Transverse colon (tissue), 4 donors: Measurements from ENCODE around the gene GLI1. TPM values are rescaled to one million over a fixed set of nuclear protein-coding genes. Genes with fewer than 3 reads are reported as not detected.
A peak's percentile ranks its signal among the peaks of the same experiment; 100 is the strongest.
"Not testable (repeated sequence)": the region's sequence is repeated elsewhere in the genome, so short reads cannot be mapped to it uniquely, and the experiment has no call there.

Experiments
- DNase-seq: peaks from one replicate; pipeline ENCODE4 v3.0.0-alpha.2; 2019
- H3K27ac ChIP-seq, 4 donors: fragments of 200-600 bp; sonication (generic); 2 replicates each; pipeline ENCODE4 v1.5.1; 2016 to 2018; ENCODE audit warnings: inconsistent platforms in 4 of 4
- H3K27me3 ChIP-seq: fragments of 200-600 bp; sonication (generic); 2 replicates; pipeline ENCODE4 v1.5.1; 2017; ENCODE audit warnings: inconsistent platforms
- H3K36me3 ChIP-seq, 4 donors: fragments of 200-600 bp; sonication (generic); 2 replicates each; pipeline ENCODE4 v1.5.1; 2017 to 2019; ENCODE audit warnings: inconsistent platforms in 4 of 4
- H3K4me1 ChIP-seq, 4 donors: fragments of 200-600 bp; sonication (generic); 2 replicates each; pipeline ENCODE4 v1.5.1; 2017 to 2020; ENCODE audit warnings: inconsistent platforms in 4 of 4
- H3K4me3 ChIP-seq, 4 donors: fragments of 200-600 bp; sonication (generic); 1 replicate in 1 of 4; 2 replicates in 3 of 4; pipeline versions ENCODE4 v1.5.1 to v1.6.1; 2017 to 2019; ENCODE audit warnings: inconsistent platforms in 4 of 4
- H3K9me3 ChIP-seq, 2 donors: fragments of 200-600 bp; sonication (generic); 2 replicates each; pipeline ENCODE4 v1.5.1; 2017 to 2019; ENCODE audit warnings: inconsistent platforms in 2 of 2
- CTCF ChIP-seq, 5 experiments: fragments of 200-600 bp in 3 of 5; fragments of 450-650 bp in 2 of 5; sonication (generic) in 3 of 5; IDR thresholded peaks; 1 replicate in 2 of 5; 2 replicates in 3 of 5; pipeline ENCODE4 v1.5.1; 2016 to 2017; ENCODE audit warnings: antibody characterized with exemption in 5 of 5, inconsistent platforms in 3 of 5, mild to moderate bottlenecking in 2 of 5, moderate library complexity in 1 of 5
- EP300 ChIP-seq: sonication (generic); formaldehyde crosslinking; IDR thresholded peaks from one replicate; pipeline ENCODE4 v1.6.1; 2017; ENCODE audit warnings: antibody characterized with exemption, low read depth
- POLR2A ChIP-seq: fragments of 450-650 bp; IDR thresholded peaks from one replicate; pipeline ENCODE4 v1.6.1; 2016; ENCODE audit warnings: antibody characterized with exemption, mild to moderate bottlenecking, moderate library complexity
- POLR2AphosphoS5 ChIP-seq, 3 donors: sonication (generic); formaldehyde crosslinking; IDR thresholded peaks; one replicate each; pipeline ENCODE4 v1.6.1; 2016; ENCODE audit warnings: antibody characterized with exemption in 3 of 3
- WGBS, 2 donors: methylation state at CpG; one replicate each; pipeline ENCODE4 v1.1.5; 2018; ENCODE audit warnings: low coverage in 1 of 2; 5-methylcytosine and 5-hydroxymethylcytosine counted together
- in situ Hi-C, 4 donors: fragments of 200-750 bp; cut with MboI; loops; one replicate each; pipeline versions ENCODE4 v1.15.0 to v1.15.1; 2017; ENCODE audit warnings: low sequenced_read_pairs in 3 of 4, low pct_ligation_motif_present in 1 of 4, low pct_unique_long_range_greater_than_20kb in 1 of 4
- intact Hi-C: fragments of 100-400 bp; cut with DNase I; formaldehyde crosslinking; loops from one replicate; pipeline ENCODE4 v1.15.1; 2023; ENCODE audit warnings: low total_unique reads
- total RNA-seq, 4 donors: library from RNA; depleted of rRNA; stranded (reverse); fragments of >200 nt; gene quantifications; one replicate each; pipeline ENCODE4 v1.1.0, GENCODE V29; 2016

Gene GLI1
- 1 to 10 TPM in 1 of 4 donors, under 1 TPM in 2, not detected in 1; 0.41 to 1.2 (median 0.79) TPM for total RNA-seq

- Histone ChIP-seq H3K27ac (peak within 1 kb of the TSS; percentile 84 to 88 (median 88)), H3K4me3 (peak within 1 kb of the TSS; percentile 27 to 84 (median 46)), H3K36me3 (no peaks in the 10 kb centered on the region), H3K9me3 (no peaks in the 10 kb centered on the region), H3K27me3 (peaks cover 20% of the 10 kb centered on the region), H3K4me1 (peaks cover 19 to 46% (median 31%) of the 10 kb centered on the region in 4 donors)
- intact Hi-C loops = no loop called here
- DNase-seq = no peak
- TF ChIP-seq POLR2AphosphoS5 (IDR thresholded peaks at IDR 0.05) (no peak), POLR2A (no peak), EP300 (no peak), CTCF (IDR thresholded peaks at IDR 0.05) (no peak)
- WGBS, 2 donors = 0 to 4% methylated on average over 11 to 32 of the region's 36 CpGs
- in situ Hi-C loops = no loop called here
These were observed at the start of gene GLI1 for GRCh38 chr12:57459750-57460467. Gene GLI1, plus strand, starts transcription at chr12:57459785. Its CDS starts 3,907 bp downstream, at chr12:57463692.

GRCh38 chr12:57410534-57410933 is 49.1 kb upstream of the GLI1 start:
- H3K4me1 ChIP-seq = no peaks in the 10 kb centered on the region
- no peak overlapping the region for H3K4me3 ChIP-seq
- intact Hi-C loops (no loop called here), in situ Hi-C loops (no loop called here)
- DNase-seq = no peak
- H3K27me3 ChIP-seq = no peaks in the 10 kb centered on the region
- no peaks in the 10 kb centered on the region for H3K36me3 ChIP-seq
- no peak overlapping the region for H3K27ac ChIP-seq
- WGBS, 2 donors = 88 to 96% methylated on average over 3 to 4 of the region's 4 CpGs
- TF ChIP-seq POLR2A (no peak), POLR2AphosphoS5 (IDR thresholded peaks at IDR 0.05) (no peak), EP300 (no peak), CTCF (IDR thresholded peaks at IDR 0.05) (no peak)
- H3K9me3 ChIP-seq = no peaks in the 10 kb centered on the region

GRCh38 chr12:57414160-57414559 is 45.4 kb upstream of the GLI1 start:
- H3K27ac ChIP-seq, H3K4me1 ChIP-seq, intact Hi-C loops, DNase-seq, H3K4me3 ChIP-seq, in situ Hi-C loops, H3K9me3 ChIP-seq, H3K36me3 ChIP-seq, H3K27me3 ChIP-seq: not testable (repeated sequence)
- 87 to 89% methylated on average over 5 to 6 of the region's 6 CpGs for WGBS, 2 donors

GRCh38 chr12:57415088-57415487 is 44.5 kb upstream of the GLI1 start:
- WGBS, 2 donors = 84 to 93% methylated on average over 2 of the region's 2 CpGs

More at GRCh38 chr12:57415088-57415487, 44.5 kb upstream of the GLI1 start:
- in situ Hi-C loops = no loop called here
- no peaks in the 10 kb centered on the region for H3K27me3 ChIP-seq
- no peak overlapping the region for H3K4me3 ChIP-seq
- TF ChIP-seq POLR2A = no peak
- no peak for TF ChIP-seq CTCF (IDR thresholded peaks at IDR 0.05)
- no peak for TF ChIP-seq POLR2AphosphoS5 (IDR thresholded peaks at IDR 0.05)
- TF ChIP-seq EP300 = no peak
- H3K9me3 ChIP-seq = no peaks in the 10 kb centered on the region
- no peak overlapping the region for H3K27ac ChIP-seq
- H3K4me1 ChIP-seq = no peaks in the 10 kb centered on the region
- intact Hi-C loops = no loop called here
- no peaks in the 10 kb centered on the region for H3K36me3 ChIP-seq
- no peak for DNase-seq
